SU-DHL-6 (cell line): Measurements from ENCODE around the gene TRAF4.

Experiments
- H2AFZ ChIP-seq: fragments of 200-600 bp; sonication (generic); 2 replicates; pipeline ENCODE4 v1.6.1; 2014; ENCODE audit warnings: low read depth, mild to moderate bottlenecking, moderate library complexity, mixed read lengths, antibody characterized with exemption, low read length; ENCODE audit not compliant: severe bottlenecking
- H3F3A ChIP-seq: fragments of 200-600 bp; shearing (Covaris generic); 2 replicates; pipeline ENCODE4 v1.6.0; 2016; ENCODE audit warnings: antibody characterized with exemption, mild to moderate bottlenecking; ENCODE audit not compliant: insufficient read depth
- H3K27ac ChIP-seq: fragments of 200-600 bp; sonication (generic); 2 replicates; pipeline ENCODE4 v1.5.1; 2016; ENCODE audit warnings: low read depth, mild to moderate bottlenecking, low read length, moderate library complexity, mixed read lengths
- H3K27me3 ChIP-seq: fragments of 200-600 bp; sonication (generic), shearing (Covaris generic); 2 replicates; pipeline ENCODE4 v1.6.0; 2014; ENCODE audit warnings: mild to moderate bottlenecking, low read length
- H3K36me3 ChIP-seq: fragments of 200-600 bp; sonication (generic); 2 replicates; pipeline ENCODE4 v1.6.1; 2014; ENCODE audit warnings: mild to moderate bottlenecking, low read length, mixed read lengths
- H3K4me2 ChIP-seq: fragments of 300-600, 200-600 bp; shearing (Covaris generic), sonication (generic); 2 replicates; pipeline ENCODE4 v1.6.0; 2014; ENCODE audit warnings: low read length, low read depth, mild to moderate bottlenecking; ENCODE audit not compliant: poor library complexity, severe bottlenecking
- H3K4me3 ChIP-seq: fragments of 200-600 bp; sonication (generic); 2 replicates; pipeline ENCODE4 v1.5.1; 2014; ENCODE audit warnings: antibody characterized with exemption, low read length, mild to moderate bottlenecking, mixed read lengths; ENCODE audit not compliant: insufficient read depth, poor library complexity, severe bottlenecking
- H3K79me2 ChIP-seq: fragments of 200-600 bp; sonication (generic); 2 replicates; pipeline ENCODE4 v1.6.1; 2014; ENCODE audit warnings: mild to moderate bottlenecking, low read length, moderate library complexity; ENCODE audit not compliant: insufficient read depth
- H3K9ac ChIP-seq: fragments of 200-600 bp; sonication (generic); 2 replicates; pipeline ENCODE4 v1.7.0; 2014; ENCODE audit warnings: mild to moderate bottlenecking, low read length
- H3K9me2 ChIP-seq: fragments of 200-600 bp; sonication (generic); replicated peaks from 2 replicates; pipeline ENCODE4 v1.6.1; 2014; ENCODE audit warnings: low read length; ENCODE audit not compliant: insufficient read depth
- H3K9me3 ChIP-seq: fragments of 200-600 bp; sonication (generic); 2 replicates; pipeline ENCODE4 v1.6.1; 2014; ENCODE audit warnings: low read length, mixed read lengths; ENCODE audit not compliant: insufficient read depth
- H4K20me1 ChIP-seq: fragments of 200-600 bp; sonication (generic); 2 replicates; pipeline ENCODE4 v1.6.1; 2014; ENCODE audit warnings: low read depth, mild to moderate bottlenecking, antibody characterized with exemption, low read length, moderate library complexity, mixed read lengths
- EZH2phosphoT487 ChIP-seq: fragments of 200-600 bp; sonication (generic), shearing (Covaris generic); conservative IDR thresholded peaks from 2 replicates; pipeline ENCODE4 v1.6.1; 2018; ENCODE audit warnings: mild to moderate bottlenecking, antibody characterized with exemption, low read length, moderate library complexity, mixed read lengths
- TF ChIP-seq, protein P1 (sequence below): fragments of 200-600 bp; sonication (generic); IDR thresholded peaks from one replicate; pipeline ENCODE4 v1.5.1; 2017; ENCODE audit warnings: antibody characterized with exemption, mild to moderate bottlenecking, low read length, moderate library complexity; ENCODE audit not compliant: insufficient read depth, poor library complexity, severe bottlenecking

Gene TRAF4

DNA sequence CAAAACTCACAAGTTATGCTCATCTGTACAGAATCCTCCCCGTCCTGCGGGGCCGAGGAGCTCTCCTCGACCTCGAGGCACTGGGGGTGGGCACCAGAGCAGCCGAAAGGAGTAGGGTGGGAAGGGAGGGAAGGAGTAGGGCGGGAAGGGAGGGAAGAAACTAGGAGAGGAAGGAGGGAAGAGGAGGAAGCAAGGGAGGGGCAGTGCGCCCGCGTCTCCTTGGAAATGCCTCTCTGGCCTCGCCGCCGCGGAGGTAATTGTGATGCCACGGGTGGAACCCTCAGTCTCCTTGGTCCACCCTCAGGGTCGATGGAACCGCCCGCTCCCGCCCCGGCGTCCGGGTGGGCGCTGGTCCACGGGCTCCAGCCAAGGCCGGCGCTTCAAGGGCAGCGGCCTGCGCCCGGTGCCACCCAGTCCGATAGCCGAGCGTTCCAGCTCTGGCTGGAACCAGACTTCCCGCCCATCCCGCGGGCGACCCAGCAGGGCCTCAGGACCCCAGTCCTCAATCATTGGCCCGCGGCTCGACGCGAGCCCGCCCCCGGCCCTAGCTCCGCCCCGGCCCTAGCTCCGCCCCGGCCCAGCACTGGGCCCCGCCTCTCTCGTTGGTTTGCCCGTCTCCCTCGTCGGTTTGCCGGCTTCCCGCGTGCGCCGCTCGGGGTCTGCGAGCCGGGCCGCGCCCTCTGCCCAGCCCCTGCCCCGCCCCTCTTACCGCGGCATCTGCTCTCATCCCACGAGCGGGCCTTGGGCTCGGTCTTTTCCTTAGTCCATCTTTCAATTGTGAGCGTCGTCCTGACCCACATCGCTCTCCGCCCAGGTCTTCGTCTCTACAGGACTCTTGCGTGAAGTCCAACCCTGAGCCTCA, 32.7 kb upstream of the TRAF4 start:
- Histone ChIP-seq H4K20me1 (no peaks in the 10 kb centered on the region), H3K27me3 (no peaks in the 10 kb centered on the region), H3K4me2 (peak overlapping the region; percentile 90), H3K36me3 (no peaks in the 10 kb centered on the region), H3K9ac (peak overlapping the region; percentile 69), H3F3A (peaks cover 9% of the 10 kb centered on the region), H3K27ac (peak overlapping the region; percentile 47), H2AFZ (peak overlapping the region; percentile 88), H3K9me2 (no peaks in the 10 kb centered on the region), H3K79me2 (no peaks in the 10 kb centered on the region), H3K9me3 (no peaks in the 10 kb centered on the region), H3K4me3 (peak overlapping the region; percentile 70)
- TF ChIP-seq EZH2phosphoT487, result no peak
- TF ChIP-seq, protein P1, sequence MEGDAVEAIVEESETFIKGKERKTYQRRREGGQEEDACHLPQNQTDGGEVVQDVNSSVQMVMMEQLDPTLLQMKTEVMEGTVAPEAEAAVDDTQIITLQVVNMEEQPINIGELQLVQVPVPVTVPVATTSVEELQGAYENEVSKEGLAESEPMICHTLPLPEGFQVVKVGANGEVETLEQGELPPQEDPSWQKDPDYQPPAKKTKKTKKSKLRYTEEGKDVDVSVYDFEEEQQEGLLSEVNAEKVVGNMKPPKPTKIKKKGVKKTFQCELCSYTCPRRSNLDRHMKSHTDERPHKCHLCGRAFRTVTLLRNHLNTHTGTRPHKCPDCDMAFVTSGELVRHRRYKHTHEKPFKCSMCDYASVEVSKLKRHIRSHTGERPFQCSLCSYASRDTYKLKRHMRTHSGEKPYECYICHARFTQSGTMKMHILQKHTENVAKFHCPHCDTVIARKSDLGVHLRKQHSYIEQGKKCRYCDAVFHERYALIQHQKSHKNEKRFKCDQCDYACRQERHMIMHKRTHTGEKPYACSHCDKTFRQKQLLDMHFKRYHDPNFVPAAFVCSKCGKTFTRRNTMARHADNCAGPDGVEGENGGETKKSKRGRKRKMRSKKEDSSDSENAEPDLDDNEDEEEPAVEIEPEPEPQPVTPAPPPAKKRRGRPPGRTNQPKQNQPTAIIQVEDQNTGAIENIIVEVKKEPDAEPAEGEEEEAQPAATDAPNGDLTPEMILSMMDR, result no peak

DNA sequence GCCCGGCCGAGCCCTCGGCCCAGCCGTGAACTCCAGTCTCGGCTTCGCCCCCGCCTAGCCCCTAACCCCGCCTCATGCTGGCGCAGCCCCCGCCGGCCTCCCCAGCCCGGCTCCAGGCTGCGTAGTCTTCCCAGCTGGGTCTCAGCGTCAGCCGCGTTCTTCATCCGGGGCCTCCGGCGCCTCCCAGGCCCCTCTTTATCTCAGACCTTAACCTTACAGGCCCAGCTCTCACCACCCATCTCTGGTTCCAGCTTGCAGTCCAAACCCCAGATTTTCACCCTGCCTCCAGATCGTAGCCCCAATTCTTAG, 32.1 kb upstream of the TRAF4 start, which contains the start of gene PROCA1:
Gene PROCA1, minus strand, starts transcription at position 166 of the 309 bp plus-strand sequence. CDS start 228 bp downstream, outside the sequence.
- H3K27ac ChIP-seq, result peak within 1 kb of the TSS; percentile 47
- H3F3A ChIP-seq, result peaks cover 9% of the 10 kb centered on the region
- H3K27me3 ChIP-seq, result no peaks in the 10 kb centered on the region
- no peaks in the 10 kb centered on the region for H3K36me3 ChIP-seq
- H3K4me3 ChIP-seq, result peak within 1 kb of the TSS; percentile 70
- no peaks in the 10 kb centered on the region for H4K20me1 ChIP-seq
- H3K9me2 ChIP-seq, result no peaks in the 10 kb centered on the region
- TF ChIP-seq, protein P1, result no peak
- no peak for TF ChIP-seq EZH2phosphoT487
- H2AFZ ChIP-seq, result peak within 1 kb of the TSS; percentile 88
- H3K4me2 ChIP-seq, result peak within 1 kb of the TSS; percentile 90
- H3K9ac ChIP-seq, result peak within 1 kb of the TSS; percentile 69
- no peaks in the 10 kb centered on the region for H3K79me2 ChIP-seq
- H3K9me3 ChIP-seq, result no peaks in the 10 kb centered on the region

- Histone ChIP-seq H3K4me2 (peak overlapping the region; percentile 90), H4K20me1 (no peaks in the 10 kb centered on the region), H3K9me3 (no peaks in the 10 kb centered on the region), H3K9me2 (no peaks in the 10 kb centered on the region), H3K79me2 (no peaks in the 10 kb centered on the region), H3K9ac (peak overlapping the region; percentile 69), H3K4me3 (peak overlapping the region; percentile 70), H3K36me3 (no peaks in the 10 kb centered on the region), H3K27me3 (no peaks in the 10 kb centered on the region), H2AFZ (peak overlapping the region; percentile 88), H3F3A (peaks cover 9% of the 10 kb centered on the region), H3K27ac (peak overlapping the region; percentile 47; the same call in 1 of the 2 replicates)
- TF ChIP-seq, protein P1, result no peak
- no peak for TF ChIP-seq EZH2phosphoT487
Observed at GRCh38 chr17:28712032-28712704, 31.6 kb upstream of the TRAF4 start.
